ENCODE results near the gene EMILIN3.

DNA sequence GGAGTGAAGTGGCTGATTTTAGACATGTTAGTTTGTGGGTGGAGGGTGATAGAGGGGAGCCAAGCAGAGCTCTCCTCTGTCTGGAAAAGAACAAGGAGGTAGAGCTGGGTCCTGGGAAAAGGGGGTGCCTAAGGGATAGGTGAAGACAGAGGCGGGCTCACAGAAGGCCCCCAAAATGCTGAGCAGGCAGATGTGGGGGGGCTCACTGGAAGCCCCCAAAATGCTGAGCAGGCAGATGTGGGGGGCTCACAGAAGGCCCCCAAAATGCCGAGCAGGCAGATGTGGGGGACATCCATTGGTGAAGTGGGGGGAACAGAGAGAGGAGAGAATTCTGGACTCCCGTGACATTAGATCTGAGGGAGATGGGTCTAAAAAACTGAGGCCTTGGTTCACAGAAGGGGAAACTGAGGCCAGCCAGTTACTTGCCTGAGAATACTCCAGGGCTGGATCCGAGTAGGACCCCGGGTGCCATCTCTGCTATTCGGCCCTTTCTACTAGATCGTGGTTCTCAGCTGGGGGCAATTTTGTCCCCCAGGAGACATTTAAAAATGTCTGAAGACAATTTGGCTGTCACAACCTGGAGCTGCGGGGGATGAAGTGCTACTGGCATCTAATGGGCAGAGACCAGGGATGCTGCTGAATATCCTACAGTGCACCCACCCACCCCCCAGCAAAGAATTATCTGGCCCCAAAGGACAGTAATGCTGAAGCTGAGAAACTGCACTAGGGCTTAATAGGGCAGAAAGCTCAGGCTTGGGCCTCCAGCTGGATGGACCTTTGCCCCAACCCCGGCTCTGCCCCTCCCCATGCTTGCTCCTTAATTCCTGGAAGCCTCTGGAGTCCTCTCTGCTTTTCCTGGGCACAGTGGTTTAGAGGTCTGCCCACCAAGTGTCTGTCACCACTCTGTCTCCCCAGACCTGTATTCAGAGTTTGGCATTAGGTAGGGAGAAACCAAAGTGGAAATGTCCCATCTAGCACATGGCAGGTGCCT, 23.8 kb downstream of the EMILIN3 start:
- TF ChIP-seq CTCF (IDR thresholded peaks at IDR 0.05) (no peak), POLR2AphosphoS5 (IDR thresholded peaks at IDR 0.05) (no peak), EP300 (IDR thresholded peaks at IDR 0.05) (no peak), POLR2A (IDR thresholded peaks at IDR 0.05) (no peak)

Measured in sigmoid colon (tissue), 4 donors.